GM12872 (cell line): Measurements from ENCODE around the gene SEC14L2.

Experiments
- TF ChIP-seq, protein P1 (sequence below): IDR thresholded peaks from 3 replicates; pipeline ENCODE4 v1.5.1; 2011; ENCODE audit warnings: low read depth, mild to moderate bottlenecking, low read length, moderate library complexity; ENCODE audit not compliant: insufficient read depth

SEC14L2 gene

DNA sequence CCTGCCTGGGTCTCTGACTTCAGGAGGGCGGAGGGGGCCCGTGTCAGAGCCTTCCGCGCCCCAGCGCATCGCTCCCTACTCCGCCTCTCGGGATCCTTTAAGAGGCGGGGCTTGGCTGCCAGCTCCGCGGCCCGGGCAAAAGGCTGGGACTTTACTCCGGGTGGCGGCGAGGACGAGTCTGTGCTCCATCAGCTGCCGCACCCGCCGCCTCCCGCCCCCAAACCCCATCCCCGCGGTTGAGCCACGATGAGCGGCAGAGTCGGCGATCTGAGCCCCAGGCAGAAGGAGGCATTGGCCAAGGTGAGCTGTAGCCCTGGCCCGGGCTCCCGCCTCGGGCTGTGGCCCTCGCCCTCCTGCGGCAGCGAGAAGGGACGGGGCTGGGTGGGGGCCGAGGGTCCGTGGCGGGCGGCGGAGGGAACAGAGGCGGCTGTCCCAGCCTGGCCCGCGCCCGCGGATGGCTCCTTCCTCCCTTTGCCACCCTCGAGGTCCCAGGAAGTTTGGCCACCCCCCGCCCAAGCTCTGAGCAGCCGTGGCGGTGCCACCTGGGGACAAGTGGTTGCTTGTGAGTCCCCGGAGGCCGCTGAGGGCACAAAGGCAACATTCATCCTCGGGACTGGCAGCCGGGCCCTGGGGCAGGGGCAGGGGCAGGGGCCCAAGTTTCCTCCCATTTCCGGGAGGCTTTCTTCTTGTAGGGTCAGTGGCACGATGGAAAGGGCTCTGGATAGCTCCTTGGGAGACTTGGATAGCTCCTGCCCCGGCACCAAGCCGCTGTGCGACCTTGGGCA lies at the start of gene SEC14L2:
Gene SEC14L2, plus strand, starts transcription at position 148 of the 785 bp plus-strand sequence. Its CDS starts 99 bp downstream, at position 247.
- TF ChIP-seq, protein P1, sequence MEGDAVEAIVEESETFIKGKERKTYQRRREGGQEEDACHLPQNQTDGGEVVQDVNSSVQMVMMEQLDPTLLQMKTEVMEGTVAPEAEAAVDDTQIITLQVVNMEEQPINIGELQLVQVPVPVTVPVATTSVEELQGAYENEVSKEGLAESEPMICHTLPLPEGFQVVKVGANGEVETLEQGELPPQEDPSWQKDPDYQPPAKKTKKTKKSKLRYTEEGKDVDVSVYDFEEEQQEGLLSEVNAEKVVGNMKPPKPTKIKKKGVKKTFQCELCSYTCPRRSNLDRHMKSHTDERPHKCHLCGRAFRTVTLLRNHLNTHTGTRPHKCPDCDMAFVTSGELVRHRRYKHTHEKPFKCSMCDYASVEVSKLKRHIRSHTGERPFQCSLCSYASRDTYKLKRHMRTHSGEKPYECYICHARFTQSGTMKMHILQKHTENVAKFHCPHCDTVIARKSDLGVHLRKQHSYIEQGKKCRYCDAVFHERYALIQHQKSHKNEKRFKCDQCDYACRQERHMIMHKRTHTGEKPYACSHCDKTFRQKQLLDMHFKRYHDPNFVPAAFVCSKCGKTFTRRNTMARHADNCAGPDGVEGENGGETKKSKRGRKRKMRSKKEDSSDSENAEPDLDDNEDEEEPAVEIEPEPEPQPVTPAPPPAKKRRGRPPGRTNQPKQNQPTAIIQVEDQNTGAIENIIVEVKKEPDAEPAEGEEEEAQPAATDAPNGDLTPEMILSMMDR: no peak

DNA sequence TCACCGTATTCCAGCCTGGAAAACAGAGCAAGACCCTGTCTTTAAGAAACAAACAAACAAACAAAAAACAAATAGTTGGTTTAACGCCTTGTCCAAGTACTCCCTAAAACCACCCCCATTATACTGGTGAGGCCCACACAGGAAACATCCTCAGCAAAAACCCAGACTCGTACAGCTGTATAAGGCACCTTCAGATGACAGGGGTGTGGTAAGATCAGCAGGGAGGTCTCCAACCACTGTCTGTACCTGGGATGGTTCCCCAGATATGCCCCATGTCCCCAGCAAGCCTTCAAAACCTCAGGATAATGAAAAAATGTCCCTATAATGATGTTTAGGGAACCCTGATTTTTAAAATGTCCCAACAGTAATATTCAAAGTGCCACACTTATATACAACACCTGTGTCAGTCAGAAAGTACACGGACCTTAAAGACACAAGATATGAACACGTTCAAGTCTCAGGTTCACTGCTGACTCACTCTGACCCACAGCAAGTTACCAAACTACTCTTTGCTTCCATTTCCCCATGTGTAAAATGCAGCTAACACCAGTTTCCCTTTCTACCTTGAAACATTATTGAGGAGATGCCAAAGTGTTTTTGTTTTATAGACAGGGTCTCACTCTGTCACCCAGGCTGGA lies 49.4 kb upstream of the SEC14L2 start:
- TF ChIP-seq, protein P1: no peak

DNA sequence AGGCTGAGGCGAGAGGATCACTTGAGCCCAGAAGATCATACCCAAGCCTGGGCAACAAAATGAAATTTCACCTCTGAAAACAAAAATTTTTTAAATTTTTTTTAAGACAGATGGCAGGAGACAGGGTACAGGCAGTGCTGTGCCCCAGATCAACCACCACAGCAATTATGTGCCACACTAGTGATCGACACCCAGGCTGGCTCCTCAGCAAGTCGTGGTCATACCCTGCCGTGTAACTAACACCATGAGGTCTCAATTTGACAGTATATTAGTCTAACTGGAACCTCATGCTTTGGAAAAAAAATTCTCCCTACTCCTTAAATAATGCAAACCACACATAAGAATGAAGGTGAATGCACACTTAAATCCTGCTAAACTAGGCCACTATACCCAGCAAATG lies 48.4 kb upstream of the SEC14L2 start:
- TF ChIP-seq, protein P1: no peak

DNA sequence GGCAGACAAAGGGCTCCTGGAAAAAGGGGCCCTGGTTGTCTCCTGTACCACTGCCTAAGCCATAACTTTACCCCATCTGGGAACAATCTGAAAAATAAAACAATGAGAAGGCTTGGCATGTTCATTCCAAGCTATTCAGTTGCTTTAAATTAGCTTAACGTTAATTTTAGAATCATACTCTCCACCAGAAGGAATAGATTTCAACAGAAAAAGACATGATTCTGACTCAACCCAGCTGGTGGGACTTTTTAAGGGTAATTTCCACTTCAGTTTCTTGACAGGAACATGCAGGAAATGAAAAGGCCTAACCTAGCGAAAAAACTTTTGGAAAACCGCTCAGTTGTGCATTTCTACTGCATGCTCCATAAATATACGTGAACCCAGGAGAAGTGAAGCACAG lies 48.0 kb upstream of the SEC14L2 start:
- TF ChIP-seq, protein P1: no peak

DNA sequence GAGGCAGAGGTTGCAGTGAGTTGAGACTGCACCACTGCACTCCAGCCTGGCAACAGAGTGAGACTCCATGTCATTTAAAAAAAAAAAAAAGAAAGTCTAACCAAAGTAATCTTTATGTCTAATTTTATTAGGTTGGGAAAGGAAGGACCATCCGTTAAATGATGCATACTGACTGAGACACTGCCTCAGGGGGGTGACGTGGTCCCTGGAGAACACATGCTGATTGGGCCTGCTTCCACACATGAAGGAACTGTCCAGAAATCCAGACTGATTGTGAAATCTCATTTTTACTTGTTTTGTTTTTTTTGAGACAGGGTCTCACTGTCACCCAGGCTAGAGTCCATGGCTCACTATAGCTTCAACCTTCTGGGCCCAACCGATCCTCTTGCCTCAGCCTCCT lies 45.6 kb upstream of the SEC14L2 start:
- TF ChIP-seq, protein P1: no peak

DNA sequence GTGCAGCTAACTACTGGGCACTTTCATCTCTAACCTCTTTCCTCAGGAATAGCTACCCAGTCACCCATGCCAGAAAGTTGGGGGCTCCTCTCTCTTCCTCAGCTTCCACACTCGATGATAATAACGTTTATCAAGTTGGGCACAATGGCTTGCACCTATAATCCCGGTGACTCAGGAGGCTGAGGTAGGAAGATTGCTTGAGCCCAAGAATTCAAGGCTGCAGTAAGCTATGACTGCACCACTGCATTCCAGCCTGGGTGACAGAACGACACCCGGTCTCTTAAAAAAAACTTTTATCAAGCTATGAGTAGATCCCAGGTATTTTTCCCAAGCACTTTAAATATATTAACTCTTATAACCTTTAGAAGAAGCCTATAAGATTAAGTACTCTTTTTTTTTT lies 42.2 kb upstream of the SEC14L2 start:
- TF ChIP-seq, protein P1: no peak

DNA sequence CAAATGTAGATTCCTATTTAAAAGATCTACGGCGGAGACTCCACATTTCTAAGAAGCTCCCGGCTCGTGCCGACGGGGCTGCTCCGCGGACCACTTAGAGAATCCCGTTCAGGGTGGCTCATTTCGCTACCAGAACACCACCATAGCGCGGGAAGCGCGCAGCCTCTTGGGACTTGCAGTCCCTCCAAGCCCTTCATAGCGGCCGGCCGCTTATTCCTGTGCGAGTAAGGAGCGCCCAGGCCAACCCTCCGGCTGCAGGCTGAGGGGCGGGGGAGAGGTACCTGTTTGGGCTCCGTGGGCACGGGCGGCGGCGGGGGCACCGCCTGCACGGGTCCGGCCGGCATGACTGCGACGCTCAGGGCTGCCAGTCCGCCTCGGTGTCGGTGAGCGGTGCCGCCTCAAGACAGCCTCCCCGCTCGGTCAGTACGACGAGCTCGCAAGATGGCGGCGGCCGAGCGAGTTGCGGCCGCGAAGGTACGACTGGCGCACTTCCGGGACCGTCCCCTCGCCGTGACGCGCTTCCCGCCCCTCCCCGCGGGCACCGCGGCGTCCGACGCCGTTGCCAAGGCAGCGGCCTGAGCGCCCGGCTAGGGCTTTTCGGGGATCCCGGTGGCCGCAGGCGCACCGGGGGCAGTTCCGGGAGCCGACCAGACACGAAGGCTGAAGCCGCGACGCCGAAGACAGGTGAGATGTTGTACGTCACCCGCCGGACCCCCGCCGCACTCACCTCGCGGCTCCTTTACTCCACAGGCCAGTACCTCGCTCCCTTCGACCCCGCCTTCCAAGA lies 40.2 kb upstream of the SEC14L2 start, which contains the start of the genes CCDC157 and SF3A1:
Gene CCDC157, plus strand, starts transcription at position 559 of the 787 bp plus-strand sequence. CDS start 8,994 bp downstream, outside the sequence.
Gene SF3A1, minus strand, starts transcription at position 446 of the 787 bp plus-strand sequence. Its CDS starts 102 bp downstream, at position 344.
- TF ChIP-seq, protein P1: no peak
